Endothelial cell of umbilical vein (primary cell): ENCODE data around the gene MYCT1.

Experiments
- EZH2 ChIP-seq: IDR thresholded peaks from 2 replicates; pipeline ENCODE4 v1.6.1; 2012; ENCODE audit warnings: borderline replicate concordance, low read depth, mild to moderate bottlenecking, moderate library complexity, low read length, inconsistent platforms; ENCODE audit not compliant: severe bottlenecking
- FOS ChIP-seq: IDR thresholded peaks from 2 replicates; pipeline ENCODE4 v1.6.1; 2011; ENCODE audit warnings: mild to moderate bottlenecking, low read length, moderate library complexity, borderline replicate concordance; ENCODE audit not compliant: insufficient read depth
- JUN ChIP-seq: IDR thresholded peaks from 2 replicates; pipeline ENCODE4 v1.6.1; 2011; ENCODE audit warnings: borderline replicate concordance, low read depth; ENCODE audit not compliant: insufficient read length, insufficient read depth
- MYC ChIP-seq: IDR thresholded peaks from one replicate; pipeline ENCODE4 v1.6.1; 2011; ENCODE audit warnings: mild to moderate bottlenecking, low read depth, low read length
- POLR2A ChIP-seq: IDR thresholded peaks from 2 replicates; pipeline ENCODE4 v1.6.1; 2012; ENCODE audit warnings: low read depth, mild to moderate bottlenecking, control low read depth, low read length
- POLR2AphosphoS5 ChIP-seq: IDR thresholded peaks from 2 replicates; pipeline ENCODE4 v1.6.1; 2012; ENCODE audit warnings: low read depth, mild to moderate bottlenecking, control low read depth, low read length, moderate library complexity; ENCODE audit not compliant: insufficient read depth
- TF ChIP-seq, protein P1 (sequence below), 2 donors: IDR thresholded peaks; 1 replicate in 1 of 2; 2 replicates in 1 of 2; pipeline ENCODE4 v1.5.1; 2011; ENCODE audit warnings: low read length in 2 of 2, mild to moderate bottlenecking in 2 of 2, moderate library complexity in 2 of 2, control low read depth in 1 of 2, inconsistent platforms in 1 of 2, low read depth in 1 of 2; ENCODE audit not compliant: insufficient read depth in 1 of 2; ENCODE audit errors: extremely low read depth in 1 of 2
- TF ChIP-seq, protein P2 (sequence below): IDR thresholded peaks from 2 replicates; pipeline ENCODE4 v1.6.1; 2011; ENCODE audit not compliant: insufficient read depth, insufficient read length

DNA sequence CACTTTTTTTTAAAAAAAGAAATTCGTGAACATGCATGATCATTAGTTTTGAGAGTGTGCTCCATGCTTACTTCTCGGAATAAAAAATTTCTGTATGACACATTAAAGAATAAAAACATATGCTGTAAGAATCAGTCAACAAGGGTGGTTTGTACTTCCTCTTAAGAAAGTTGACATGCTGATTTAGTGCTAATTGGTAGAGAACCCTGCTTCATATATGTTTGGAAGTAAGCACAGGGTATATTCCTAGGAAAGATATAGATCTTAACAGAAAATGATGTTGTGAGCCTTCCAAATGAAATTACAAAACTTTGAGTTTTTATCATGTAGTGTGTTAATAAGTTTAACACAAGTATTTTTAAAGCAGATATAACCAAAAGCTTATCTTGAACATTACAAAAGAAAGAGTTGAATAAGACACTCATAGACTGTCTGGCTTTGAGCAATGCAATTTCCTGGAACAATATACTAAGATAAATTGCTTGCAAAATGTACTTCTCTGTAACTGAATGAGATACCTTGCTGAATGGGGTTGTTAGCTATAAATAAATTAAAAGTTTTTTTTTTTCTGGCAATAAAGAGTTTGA, 39.1 kb downstream of the MYCT1 start:
- TF ChIP-seq, protein P1, sequence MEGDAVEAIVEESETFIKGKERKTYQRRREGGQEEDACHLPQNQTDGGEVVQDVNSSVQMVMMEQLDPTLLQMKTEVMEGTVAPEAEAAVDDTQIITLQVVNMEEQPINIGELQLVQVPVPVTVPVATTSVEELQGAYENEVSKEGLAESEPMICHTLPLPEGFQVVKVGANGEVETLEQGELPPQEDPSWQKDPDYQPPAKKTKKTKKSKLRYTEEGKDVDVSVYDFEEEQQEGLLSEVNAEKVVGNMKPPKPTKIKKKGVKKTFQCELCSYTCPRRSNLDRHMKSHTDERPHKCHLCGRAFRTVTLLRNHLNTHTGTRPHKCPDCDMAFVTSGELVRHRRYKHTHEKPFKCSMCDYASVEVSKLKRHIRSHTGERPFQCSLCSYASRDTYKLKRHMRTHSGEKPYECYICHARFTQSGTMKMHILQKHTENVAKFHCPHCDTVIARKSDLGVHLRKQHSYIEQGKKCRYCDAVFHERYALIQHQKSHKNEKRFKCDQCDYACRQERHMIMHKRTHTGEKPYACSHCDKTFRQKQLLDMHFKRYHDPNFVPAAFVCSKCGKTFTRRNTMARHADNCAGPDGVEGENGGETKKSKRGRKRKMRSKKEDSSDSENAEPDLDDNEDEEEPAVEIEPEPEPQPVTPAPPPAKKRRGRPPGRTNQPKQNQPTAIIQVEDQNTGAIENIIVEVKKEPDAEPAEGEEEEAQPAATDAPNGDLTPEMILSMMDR (IDR thresholded peaks at IDR 0.05; ENCODE audit: extremely low read depth in 1 of 2, insufficient read depth in 1 of 2, low read depth in 1 of 2, low read length in 2 of 2), result no peak
- TF ChIP-seq JUN (no peak), POLR2A (no peak), EZH2 (no peak), POLR2AphosphoS5 (no peak), FOS (no peak), MYC (no peak)
- TF ChIP-seq, protein P2, sequence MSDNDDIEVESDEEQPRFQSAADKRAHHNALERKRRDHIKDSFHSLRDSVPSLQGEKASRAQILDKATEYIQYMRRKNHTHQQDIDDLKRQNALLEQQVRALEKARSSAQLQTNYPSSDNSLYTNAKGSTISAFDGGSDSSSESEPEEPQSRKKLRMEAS, result no peak
